K562 (cell line): ENCODE results near the gene RAP1A. TPM values are rescaled to one million over a fixed set of nuclear protein-coding genes. Genes with fewer than 3 reads are reported as not detected.

Experiments used
- ATAC-seq: fragments of 200-7000 bp; cut with Tn5 transposase; 3 replicates; pipeline ENCODE4 v1.9.1; 2020; ENCODE audit warnings: moderate library complexity
- BruUV-seq: library from RNA; stranded (reverse); fragments of 400-500 nt; replicated peaks from 2 replicates; lab custom pipeline; 2021; lab: Mats Ljungman, UMichigan
- CTCF ChIA-PET: fragments of 300-600 bp; formaldehyde crosslinking; extraction: SDS; loops from one replicate; lab custom pipeline; 2021; ENCODE audit warnings: low intra/inter-chr PET ratio; lab: Yijun Ruan, JAX
- POLR2A ChIA-PET: fragments of 300-600, 350-650 bp; sonication (Branson Sonifier 250); formaldehyde crosslinking; extraction: SDS; loops from one replicate; lab custom pipeline; 2021; ENCODE audit warnings: antibody characterized with exemption, inconsistent platforms; lab: Yijun Ruan, JAX
- DNase-seq, 4 experiments: peaks; one replicate each; pipeline versions ENCODE4 v3.0.0 to v3.0.0-alpha.2; 2011 to 2018; ENCODE audit warnings: low spot score in 3 of 4, mixed read lengths in 3 of 4; ENCODE audit errors: extremely low read depth in 1 of 4
- FAIRE-seq: peaks from 2 replicates; lab custom pipeline; 2011; peaks lifted over from hg19 to GRCh38; lab: Jason Lieb, UNC
- H2AFZ ChIP-seq: 2 replicates; pipeline ENCODE4 v1.6.0; 2011; ENCODE audit warnings: low read depth, low read length, control low read depth, inconsistent platforms
- H3K27ac ChIP-seq: fragments of 200-600 bp; 3 replicates; pipeline ENCODE4 v1.8.0; 2011; ENCODE audit warnings: low read depth, mild to moderate bottlenecking, control low read depth, inconsistent platforms, low read length, moderate library complexity, mixed read lengths; ENCODE audit errors: extremely low read depth
- H3K27me3 ChIP-seq, 2 experiments: fragments of 300-600 bp in 1 of 2; 2 replicates in 1 of 2; 3 replicates in 1 of 2; pipeline versions ENCODE4 v1.6.0 to v1.8.0; 2011; ENCODE audit warnings: inconsistent platforms in 2 of 2, low read length in 2 of 2, mild to moderate bottlenecking in 1 of 2, mixed read lengths in 1 of 2, moderate library complexity in 1 of 2; ENCODE audit not compliant: control insufficient read depth in 2 of 2, insufficient read depth in 2 of 2
- H3K36me3 ChIP-seq: fragments of 300-600 bp; 3 replicates; pipeline ENCODE4 v1.8.0; 2011; ENCODE audit warnings: mild to moderate bottlenecking, low read length, inconsistent platforms; ENCODE audit not compliant: control insufficient read depth, insufficient read depth
- H3K4me1 ChIP-seq, 2 experiments: fragments of 200-600 bp in 1 of 2; replicated peaks in 1 of 2; 2 replicates in 1 of 2; 3 replicates in 1 of 2; pipeline versions ENCODE4 v1.5.1 to v1.8.0; 2011; ENCODE audit warnings: inconsistent platforms in 2 of 2, low read length in 2 of 2, mild to moderate bottlenecking in 1 of 2, mixed read lengths in 1 of 2, moderate library complexity in 1 of 2; ENCODE audit not compliant: control insufficient read depth in 2 of 2, insufficient read depth in 2 of 2
- H3K4me2 ChIP-seq: 2 replicates; pipeline ENCODE4 v1.6.1; 2011; ENCODE audit warnings: low read length, control low read depth, inconsistent platforms, mixed read lengths; ENCODE audit not compliant: insufficient read depth
- H3K4me3 ChIP-seq: fragments of 200-600 bp; sonication (generic), shearing (Covaris generic); 2 replicates; pipeline ENCODE4 v1.5.1; 2016; ENCODE audit warnings: control low read depth, inconsistent platforms
- H3K79me2 ChIP-seq: fragments of 200-600 bp; 3 replicates; pipeline ENCODE4 v1.8.0; 2011; ENCODE audit warnings: low read length, inconsistent platforms; ENCODE audit not compliant: control insufficient read depth, insufficient read depth
- H3K9ac ChIP-seq, 2 experiments: 2 replicates each; pipeline versions ENCODE4 v1.6.0 to v1.6.1; 2011; ENCODE audit warnings: low read depth in 2 of 2, low read length in 2 of 2, control low read depth in 1 of 2, inconsistent platforms in 1 of 2, mild to moderate bottlenecking in 1 of 2, mixed read lengths in 1 of 2; ENCODE audit not compliant: insufficient read depth in 1 of 2
- H3K9me1 ChIP-seq: one replicate; pipeline ENCODE4 v1.6.0; 2011; ENCODE audit warnings: inconsistent platforms, mild to moderate bottlenecking, low read length, moderate library complexity; ENCODE audit not compliant: control insufficient read depth, insufficient read depth
- H3K9me3 ChIP-seq: replicated peaks from 2 replicates; pipeline ENCODE4 v1.5.1; 2011; ENCODE audit warnings: low read depth, low read length, inconsistent platforms; ENCODE audit not compliant: control insufficient read depth, insufficient read depth
- H4K20me1 ChIP-seq: replicated peaks from 2 replicates; pipeline ENCODE4 v1.6.1; 2011; ENCODE audit warnings: low read length, inconsistent platforms, mixed read lengths; ENCODE audit not compliant: control insufficient read depth, insufficient read depth
- BMI1 ChIP-seq: fragments of 150-350 bp; IDR thresholded peaks from 2 replicates; pipeline ENCODE4 v1.6.1; 2014; ENCODE audit warnings: low read length
- CCNT2 ChIP-seq: IDR thresholded peaks from 2 replicates; pipeline ENCODE4 v1.6.1; 2011; ENCODE audit warnings: borderline replicate concordance, low read depth, mild to moderate bottlenecking, moderate library complexity, mixed read lengths, low read length; ENCODE audit not compliant: insufficient read length; ENCODE audit errors: extremely low read depth
- FOXP1 ChIP-seq: sonication (generic); formaldehyde crosslinking; IDR thresholded peaks from 2 replicates; pipeline ENCODE4 v1.8.0; 2022; ENCODE audit warnings: mild to moderate bottlenecking, missing genetic modification reagents
- FUS ChIP-seq: fragments of 200-400 bp; formaldehyde crosslinking; optimal IDR thresholded peaks from 2 replicates; pipeline ENCODE3; 2017; ENCODE audit warnings: low read depth, low read length
- GATAD2B ChIP-seq: fragments of 450-650 bp; IDR thresholded peaks from 2 replicates; pipeline ENCODE4 v1.6.1; 2017; ENCODE audit warnings: mild to moderate bottlenecking, borderline replicate concordance
- MIER1 ChIP-seq: fragments of 450-650 bp; IDR thresholded peaks from 2 replicates; pipeline ENCODE4 v1.6.1; 2016; ENCODE audit warnings: antibody characterized with exemption, mild to moderate bottlenecking, low read depth
- NELFE ChIP-seq: IDR thresholded peaks from 2 replicates; pipeline ENCODE4 v1.6.1; 2011; ENCODE audit warnings: mild to moderate bottlenecking; ENCODE audit not compliant: insufficient read depth, insufficient read length
- NONO ChIP-seq, 2 experiments: fragments of 200-400 bp in 1 of 2; fragments of 450-650 bp in 1 of 2; formaldehyde crosslinking in 1 of 2; IDR thresholded peaks; 2 replicates each; pipeline ENCODE4 v1.6.1; 2017; ENCODE audit warnings: low read depth in 2 of 2, mild to moderate bottlenecking in 2 of 2, moderate library complexity in 2 of 2, low read length in 1 of 2
- RBM39 ChIP-seq: fragments of 200-400 bp; formaldehyde crosslinking; optimal IDR thresholded peaks from 2 replicates; pipeline ENCODE3; 2018; ENCODE audit warnings: low read depth, low read length
- RFX5 ChIP-seq: IDR thresholded peaks from 2 replicates; pipeline ENCODE4 v1.6.1; 2011; ENCODE audit warnings: low read depth, mild to moderate bottlenecking, improper control_type of control experiment, low read length
- ZBTB8A ChIP-seq: fragments of 450-650 bp; IDR thresholded peaks from 2 replicates; pipeline ENCODE4 v1.6.1; 2018; ENCODE audit warnings: mild to moderate bottlenecking, moderate library complexity; ENCODE audit not compliant: partially characterized antibody
- ZFX ChIP-seq: sonication (generic); formaldehyde crosslinking; IDR thresholded peaks from 2 replicates; pipeline ENCODE4 v1.8.0; 2022; ENCODE audit warnings: mild to moderate bottlenecking, missing genetic modification reagents, moderate library complexity
- ZNF175 ChIP-seq: fragments of 200-800 bp; sonication (Bioruptor generic); IDR thresholded peaks from 2 replicates; pipeline ENCODE4 v1.6.1; 2016; ENCODE audit warnings: low read depth, mild to moderate bottlenecking, missing genetic modification characterization, missing compliant biosample characterization
- ZNF274 ChIP-seq: IDR thresholded peaks from 2 replicates; pipeline ENCODE4 v1.6.1; 2011; ENCODE audit warnings: low read depth, mild to moderate bottlenecking, low read length, moderate library complexity, borderline replicate concordance
- ZNF644 ChIP-seq: fragments of 200-800 bp; sonication (Bioruptor generic); IDR thresholded peaks from 2 replicates; pipeline ENCODE4 v1.6.1; 2016; ENCODE audit warnings: low read depth, missing genetic modification characterization, missing compliant biosample characterization
- WGBS: fragments of 100-300 bp; shearing (Covaris generic); methylation state at CpG from one replicate; pipeline ENCODE4 v1.1.6; 2016; ENCODE audit warnings: low coverage, mixed read lengths; ENCODE audit not compliant: insufficient coverage; ENCODE audit errors: missing lambda C conversion rate; 5-methylcytosine and 5-hydroxymethylcytosine counted together
- in situ Hi-C: fragments of 300-500 bp; cut with MboI; formaldehyde crosslinking; loops from 4 replicates; pipeline ENCODE4 v1.15.0; 2018; ENCODE audit warnings: inconsistent platforms, mixed read lengths
- intact Hi-C: fragments of 100-400 bp; cut with micrococcal nuclease; formaldehyde crosslinking; loops from 2 replicates; pipeline ENCODE4 v1.14.2; 2022
- polyA plus RNA-seq, 8 experiments: library from polyadenylated mRNA; depleted of rRNA in 4 of 8; stranded (reverse) in 5 of 8; unstranded in 3 of 8; fragments of >200 nt; fragmentation: Nextera tagmentation in 2 of 8; fragmentation: Illumina TruSeq in 1 of 8; extraction: Ambion mirVana in 2 of 8; extraction: Trizol in 1 of 8; gene quantifications; 2 replicates each; pipeline versions ENCODE4 v1.2.1 to v1.2.3, GENCODE V29; 2011 to 2014; ENCODE audit warnings: inconsistent platforms in 1 of 8, missing spikeins in 1 of 8
- total RNA-seq, 7 experiments: library from RNA; depleted of rRNA in 6 of 7; stranded (reverse); fragments of >200 nt in 6 of 7; fragmentation: Illumina TruSeq in 2 of 7; extraction: Trizol in 2 of 7; gene quantifications; 2 replicates each; pipeline versions ENCODE4 v1.2.1 to v1.2.3, GENCODE V29; 2011 to 2021; ENCODE audit warnings: low replicate concordance in 1 of 7
- TF ChIP-seq, protein P1 (sequence below): fragments of 250-450 bp; sonication (Bioruptor Pico); IDR thresholded peaks from 2 replicates; pipeline ENCODE4 v1.4.0; 2020; ENCODE audit warnings: borderline replicate concordance
- TF ChIP-seq, protein P2 (sequence below): fragments of 450-650 bp; IDR thresholded peaks from 2 replicates; pipeline ENCODE4 v1.6.1; 2016; ENCODE audit warnings: antibody characterized with exemption
- TF ChIP-seq, protein P3 (sequence below): fragments of 250-450 bp; sonication (Bioruptor Pico); IDR thresholded peaks from 2 replicates; pipeline ENCODE4 v1.4.0; 2020; ENCODE audit warnings: mild to moderate bottlenecking, moderate library complexity, borderline replicate concordance

Gene RAP1A
- total and polyA plus RNA-seq, 9 of the 15 experiments (the other 6 are each of a cell fraction or from before 2014, with no cell fraction given), result 13.4 to 86.2 (median 32.5) TPM

DNA sequence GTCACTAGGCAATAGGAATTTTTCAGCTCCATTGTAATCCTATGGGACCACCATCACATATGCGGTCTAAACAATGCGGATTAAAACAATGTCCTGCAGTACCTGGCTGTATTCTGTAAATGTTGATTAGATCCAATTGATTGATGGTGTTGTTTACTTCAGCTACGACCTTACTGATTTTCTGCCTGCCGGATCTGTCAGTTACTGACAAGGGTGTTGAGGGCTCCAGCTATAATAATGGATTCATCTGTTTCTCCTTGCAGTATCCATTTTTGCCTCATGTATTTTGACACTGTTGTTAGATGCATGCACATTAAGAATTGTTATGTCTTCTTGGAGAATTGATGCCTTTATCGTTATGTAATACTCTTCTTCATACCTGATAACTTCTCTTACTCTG lies 39.0 kb downstream of the RAP1A start:
- Histone ChIP-seq H2AFZ (no peak overlapping the region), H3K9me3 (no peaks in the 10 kb centered on the region), H3K4me2 (no peak overlapping the region), H4K20me1 (no peaks in the 10 kb centered on the region), H3K27ac (no peak overlapping the region), H3K9ac (no peak overlapping the region), H3K9me1 (no peaks in the 10 kb centered on the region), H3K4me3 (no peak overlapping the region), H3K79me2 (peaks cover 87% of the 10 kb centered on the region), H3K27me3 (no peaks in the 10 kb centered on the region), H3K4me1 (peaks cover 5 to 28% of the 10 kb centered on the region in 2 experiments; a peak in 4 of 5 replicates), H3K36me3 (no peaks in the 10 kb centered on the region; the same call in 2 of the 3 replicates)
- CTCF ChIA-PET, result interaction anchor here (0.6 to 5.0 kb wide), 2 partner anchors 151 to 433 kb away, joined by 4 to 41 read pairs; no protein-coding TSS in a partner anchor
- in situ Hi-C loops (loop anchor here (5.0 kb wide), 1 partner anchor 151 kb away; no protein-coding TSS in a partner anchor), intact Hi-C loops (loop anchor here (5.0 kb wide), 1 partner anchor 96 kb away; no protein-coding TSS in a partner anchor)
- no TSS peak for BruUV-seq
- no peak for FAIRE-seq
- ATAC-seq, result no peak
- no peak for DNase-seq
- POLR2A ChIA-PET, result interaction anchor here (0.6 to 1.3 kb wide), 6 partner anchors 10 to 187 kb away, joined by 3 to 6 read pairs (median 3); no protein-coding TSS in a partner anchor
- WGBS, result 85% methylated on average over 5 of the region's 5 CpGs
- TF ChIP-seq NELFE (no peak), ZBTB8A (no peak), BMI1 (no peak), MIER1 (no peak), ZNF644 (no peak), RBM39 (no peak), CCNT2 (no peak), ZFX (CRISPR knock-in tag) (no peak), FUS (no peak), ZNF175 (CRISPR knock-in tag) (no peak), FOXP1 (CRISPR knock-in tag) (no peak), GATAD2B (no peak), ZNF274 (no peak), RFX5 (no peak), NONO (IDR thresholded peaks at IDR 0.05; ENCODE audit: low read depth in 2 of 2, low read length in 1 of 2) (no peak)
- TF ChIP-seq, protein P1, sequence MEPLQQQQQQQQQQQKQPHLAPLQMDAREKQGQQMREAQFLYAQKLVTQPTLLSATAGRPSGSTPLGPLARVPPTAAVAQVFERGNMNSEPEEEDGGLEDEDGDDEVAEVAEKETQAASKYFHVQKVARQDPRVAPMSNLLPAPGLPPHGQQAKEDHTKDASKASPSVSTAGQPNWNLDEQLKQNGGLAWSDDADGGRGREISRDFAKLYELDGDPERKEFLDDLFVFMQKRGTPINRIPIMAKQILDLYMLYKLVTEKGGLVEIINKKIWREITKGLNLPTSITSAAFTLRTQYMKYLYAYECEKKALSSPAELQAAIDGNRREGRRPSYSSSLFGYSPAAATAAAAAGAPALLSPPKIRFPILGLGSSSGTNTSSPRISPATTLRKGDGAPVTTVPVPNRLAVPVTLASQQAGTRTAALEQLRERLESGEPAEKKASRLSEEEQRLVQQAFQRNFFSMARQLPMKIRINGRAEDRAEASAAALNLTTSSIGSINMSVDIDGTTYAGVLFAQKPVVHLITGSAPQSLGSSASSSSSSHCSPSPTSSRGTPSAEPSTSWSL (CRISPR knock-in tag), result no peak
- TF ChIP-seq, protein P2, sequence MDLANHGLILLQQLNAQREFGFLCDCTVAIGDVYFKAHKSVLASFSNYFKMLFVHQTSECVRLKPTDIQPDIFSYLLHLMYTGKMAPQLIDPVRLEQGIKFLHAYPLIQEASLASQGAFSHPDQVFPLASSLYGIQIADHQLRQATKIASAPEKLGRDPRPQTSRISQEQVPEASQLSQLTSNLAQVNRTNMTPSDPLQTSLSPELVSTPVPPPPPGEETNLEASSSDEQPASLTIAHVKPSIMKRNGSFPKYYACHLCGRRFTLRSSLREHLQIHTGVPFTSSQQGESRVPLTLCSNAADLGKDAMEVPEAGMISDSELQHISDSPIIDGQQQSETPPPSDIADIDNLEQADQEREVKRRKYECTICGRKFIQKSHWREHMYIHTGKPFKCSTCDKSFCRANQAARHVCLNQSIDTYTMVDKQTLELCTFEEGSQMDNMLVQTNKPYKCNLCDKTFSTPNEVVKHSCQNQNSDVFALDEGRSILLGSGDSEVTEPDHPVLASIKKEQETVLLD, result no peak
- TF ChIP-seq, protein P3, sequence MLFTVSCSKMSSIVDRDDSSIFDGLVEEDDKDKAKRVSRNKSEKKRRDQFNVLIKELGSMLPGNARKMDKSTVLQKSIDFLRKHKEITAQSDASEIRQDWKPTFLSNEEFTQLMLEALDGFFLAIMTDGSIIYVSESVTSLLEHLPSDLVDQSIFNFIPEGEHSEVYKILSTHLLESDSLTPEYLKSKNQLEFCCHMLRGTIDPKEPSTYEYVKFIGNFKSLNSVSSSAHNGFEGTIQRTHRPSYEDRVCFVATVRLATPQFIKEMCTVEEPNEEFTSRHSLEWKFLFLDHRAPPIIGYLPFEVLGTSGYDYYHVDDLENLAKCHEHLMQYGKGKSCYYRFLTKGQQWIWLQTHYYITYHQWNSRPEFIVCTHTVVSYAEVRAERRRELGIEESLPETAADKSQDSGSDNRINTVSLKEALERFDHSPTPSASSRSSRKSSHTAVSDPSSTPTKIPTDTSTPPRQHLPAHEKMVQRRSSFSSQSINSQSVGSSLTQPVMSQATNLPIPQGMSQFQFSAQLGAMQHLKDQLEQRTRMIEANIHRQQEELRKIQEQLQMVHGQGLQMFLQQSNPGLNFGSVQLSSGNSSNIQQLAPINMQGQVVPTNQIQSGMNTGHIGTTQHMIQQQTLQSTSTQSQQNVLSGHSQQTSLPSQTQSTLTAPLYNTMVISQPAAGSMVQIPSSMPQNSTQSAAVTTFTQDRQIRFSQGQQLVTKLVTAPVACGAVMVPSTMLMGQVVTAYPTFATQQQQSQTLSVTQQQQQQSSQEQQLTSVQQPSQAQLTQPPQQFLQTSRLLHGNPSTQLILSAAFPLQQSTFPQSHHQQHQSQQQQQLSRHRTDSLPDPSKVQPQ (CRISPR knock-in tag), result no peak
